H9 (cell line): Measurements from ENCODE around the gene SHISA9. TPM values are rescaled to one million over a fixed set of nuclear protein-coding genes. Genes with fewer than 3 reads are reported as not detected.

Experiments
- DNase-seq: peaks from one replicate; pipeline ENCODE4 v3.0.0-alpha.2; 2017
- H2AFZ ChIP-seq: one replicate; pipeline ENCODE4 v1.6.1; 2013; ENCODE audit warnings: mild to moderate bottlenecking, low read length, control low read depth, moderate library complexity
- H2AK5ac ChIP-seq: 2 replicates; pipeline ENCODE4 v1.6.1; 2013; ENCODE audit warnings: low read length, control low read depth, mixed read lengths; ENCODE audit not compliant: insufficient read length
- H2BK120ac ChIP-seq: one replicate; pipeline ENCODE4 v1.6.1; 2013; ENCODE audit warnings: low read depth, mild to moderate bottlenecking, low read length, control low read depth, inconsistent platforms; ENCODE audit not compliant: poor library complexity, severe bottlenecking
- H2BK12ac ChIP-seq: 2 replicates; pipeline ENCODE4 v1.6.1; 2013; ENCODE audit warnings: low read length, control low read depth, mixed read lengths, low read depth; ENCODE audit not compliant: insufficient read length
- H2BK15ac ChIP-seq: 2 replicates; pipeline ENCODE4 v1.6.1; 2013; ENCODE audit warnings: low read depth, low read length, control low read depth
- H2BK20ac ChIP-seq: one replicate; pipeline ENCODE4 v1.6.1; 2013; ENCODE audit warnings: low read depth, mild to moderate bottlenecking, low read length, control low read depth, inconsistent platforms; ENCODE audit not compliant: poor library complexity, severe bottlenecking
- H2BK5ac ChIP-seq: 2 replicates; pipeline ENCODE4 v1.6.1; 2013; ENCODE audit warnings: low read length, control low read depth, mixed read lengths; ENCODE audit not compliant: insufficient read length
- H3K14ac ChIP-seq: 2 replicates; pipeline ENCODE4 v1.6.1; 2013; ENCODE audit warnings: low read length, control low read depth; ENCODE audit not compliant: insufficient read depth
- H3K18ac ChIP-seq: 2 replicates; pipeline ENCODE4 v1.6.1; 2013; ENCODE audit warnings: low read depth, mild to moderate bottlenecking, mixed read lengths, low read length, control low read depth; ENCODE audit not compliant: insufficient read length
- H3K23ac ChIP-seq: 2 replicates; pipeline ENCODE4 v1.6.1; 2013; ENCODE audit warnings: low read length, control low read depth, mixed read lengths, low read depth; ENCODE audit not compliant: insufficient read length
- H3K23me2 ChIP-seq: 2 replicates; pipeline ENCODE4 v1.6.1; 2013; ENCODE audit warnings: low read depth, mild to moderate bottlenecking, mixed read lengths, low read length, control low read depth; ENCODE audit not compliant: insufficient read length, poor library complexity, severe bottlenecking
- H3K27ac ChIP-seq: 2 replicates; pipeline ENCODE4 v1.5.1; 2013; ENCODE audit warnings: low read length, control low read depth, mixed read lengths, low read depth; ENCODE audit not compliant: insufficient read length
- H3K27me3 ChIP-seq: 2 replicates; pipeline ENCODE4 v1.6.1; 2013; ENCODE audit warnings: low read length, control low read depth, inconsistent platforms; ENCODE audit not compliant: insufficient read depth
- H3K4ac ChIP-seq: 2 replicates; pipeline ENCODE4 v1.6.1; 2013; ENCODE audit warnings: low read depth, mild to moderate bottlenecking, control low read depth, inconsistent platforms, low read length, moderate library complexity
- H3K4me1 ChIP-seq: 2 replicates; pipeline ENCODE4 v1.6.1; 2013; ENCODE audit warnings: low read length, control low read depth, inconsistent platforms; ENCODE audit not compliant: insufficient read depth
- H3K4me2 ChIP-seq: 2 replicates; pipeline ENCODE4 v1.6.1; 2013; ENCODE audit warnings: low read length, control low read depth, mixed read lengths; ENCODE audit not compliant: insufficient read length, insufficient read depth
- H3K56ac ChIP-seq: 2 replicates; pipeline ENCODE4 v1.6.1; 2013; ENCODE audit warnings: low read depth, mild to moderate bottlenecking, mixed read lengths, low read length, control low read depth; ENCODE audit not compliant: insufficient read length
- H3K79me1 ChIP-seq: 2 replicates; pipeline ENCODE4 v1.6.1; 2013; ENCODE audit warnings: low read depth, mild to moderate bottlenecking, moderate library complexity, low read length, control low read depth, inconsistent platforms; ENCODE audit not compliant: insufficient read depth, poor library complexity, severe bottlenecking
- H3K79me2 ChIP-seq: 2 replicates; pipeline ENCODE4 v1.6.1; 2013; ENCODE audit warnings: low read length, control low read depth, inconsistent platforms; ENCODE audit not compliant: insufficient read depth
- H3K9ac ChIP-seq: 2 replicates; pipeline ENCODE4 v1.6.1; 2013; ENCODE audit warnings: low read length, control low read depth, mixed read lengths; ENCODE audit not compliant: insufficient read length; ENCODE audit errors: extremely low read depth
- H3K9me3 ChIP-seq: one replicate; pipeline ENCODE4 v1.6.1; 2013; ENCODE audit warnings: low read depth, low read length, inconsistent platforms; ENCODE audit not compliant: control insufficient read depth
- H3T11ph ChIP-seq: one replicate; pipeline ENCODE4 v1.6.1; 2013; ENCODE audit warnings: mild to moderate bottlenecking, low read length, control low read depth, inconsistent platforms
- H4K20me1 ChIP-seq: one replicate; pipeline ENCODE4 v1.6.1; 2013; ENCODE audit not compliant: control insufficient read depth, insufficient read length, insufficient read depth
- H4K5ac ChIP-seq: 2 replicates; pipeline ENCODE4 v1.6.1; 2013; ENCODE audit warnings: low read depth, mild to moderate bottlenecking, mixed read lengths, low read length, control low read depth; ENCODE audit not compliant: insufficient read length
- H4K8ac ChIP-seq: replicated peaks from 2 replicates; pipeline ENCODE4 v1.6.1; 2013; ENCODE audit warnings: low read length, control low read depth, mixed read lengths, low read depth; ENCODE audit not compliant: insufficient read length
- H4K91ac ChIP-seq: 2 replicates; pipeline ENCODE4 v1.6.1; 2013; ENCODE audit warnings: low read depth, mild to moderate bottlenecking, moderate library complexity, mixed read lengths, low read length, control low read depth; ENCODE audit not compliant: insufficient read length
- H3K27ac Mint-ChIP-seq, 3 experiments: 2 replicates in 2 of 3; 3 replicates in 1 of 3; pipeline ENCODE4 v1.8.0; 2020 to 2021; ENCODE audit warnings: mixed read lengths in 3 of 3, mild to moderate bottlenecking in 1 of 3, moderate library complexity in 1 of 3
- H3K27me3 Mint-ChIP-seq: 2 replicates; pipeline ENCODE4 v1.8.0; 2021; ENCODE audit warnings: low read depth, mild to moderate bottlenecking, moderate library complexity, mixed read lengths
- H3K36me3 Mint-ChIP-seq, 3 experiments: 2 replicates in 2 of 3; 3 replicates in 1 of 3; pipeline ENCODE4 v1.8.0; 2020 to 2021; ENCODE audit warnings: low read depth in 3 of 3, mixed read lengths in 3 of 3; ENCODE audit not compliant: insufficient read depth in 1 of 3
- H3K4me1 Mint-ChIP-seq, 2 experiments: 2 replicates each; pipeline ENCODE4 v1.8.0; 2020; ENCODE audit warnings: mixed read lengths in 2 of 2
- H3K4me3 Mint-ChIP-seq, 2 experiments: 2 replicates in 1 of 2; 3 replicates in 1 of 2; pipeline ENCODE4 v1.8.0; 2020 to 2021; ENCODE audit warnings: mild to moderate bottlenecking in 2 of 2, mixed read lengths in 2 of 2, moderate library complexity in 1 of 2
- H3K9me3 Mint-ChIP-seq, 2 experiments: 2 replicates in 1 of 2; 3 replicates in 1 of 2; pipeline ENCODE4 v1.8.0; 2020; ENCODE audit warnings: mild to moderate bottlenecking in 2 of 2, mixed read lengths in 2 of 2, moderate library complexity in 1 of 2
- WGBS: extraction: QIAGEN DNeasy Blood & Tissue Kit; methylation state at CpG from one replicate; pipeline ENCODE4 v1.1.7; 2013; ENCODE audit warnings: missing lambda C conversion rate, low lambda C conversion rate, mixed read lengths; ENCODE audit not compliant: insufficient read length; ENCODE audit errors: extremely low coverage; 5-methylcytosine and 5-hydroxymethylcytosine counted together
- total RNA-seq: library from RNA; stranded (reverse); gene quantifications from 2 replicates; pipeline ENCODE4 v1.2.1, GENCODE V29; 2021
- TF ChIP-seq, protein P1 (sequence below): fragments of 200-600 bp; sonication (generic); conservative IDR thresholded peaks from 3 replicates; pipeline ENCODE4 v1.8.0; 2021; ENCODE audit warnings: antibody characterized with exemption, mild to moderate bottlenecking

The SHISA9 gene
- total RNA-seq, 1 experiment from 2014 or later = 7.0 TPM

DNA sequence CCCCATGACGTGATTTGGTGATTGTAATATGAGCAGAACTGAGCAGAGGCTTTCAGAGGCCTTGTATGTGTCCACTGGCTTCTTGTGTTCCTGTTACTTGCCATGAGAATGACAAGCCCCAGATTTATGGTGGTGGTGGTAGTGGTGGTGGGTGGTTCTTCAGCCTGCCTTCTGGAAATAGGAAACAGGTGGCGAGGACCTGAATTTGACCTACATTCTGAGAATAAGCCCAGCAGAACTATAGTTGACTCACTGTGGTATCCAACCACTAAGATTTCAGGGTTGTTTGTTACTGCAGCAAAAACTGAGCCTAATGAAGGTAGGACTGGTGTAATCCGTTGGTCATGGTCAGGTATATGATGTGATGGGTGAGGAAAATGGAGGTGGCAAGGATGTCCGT, 93.0 kb downstream of the SHISA9 start:
- H3K56ac ChIP-seq = no peak overlapping the region
- Mint-ChIP-seq H3K4me3 (no peak overlapping the region), H3K9me3 (no peaks in the 10 kb centered on the region), H3K27ac (peak overlapping the region in 1 of 3 experiments; percentile 15; a peak in 1 of 7 replicates), H3K4me1 (peaks cover 7 to 13% of the 10 kb centered on the region in 2 experiments), H3K36me3 (no peaks in the 10 kb centered on the region; a peak in 1 of 7 replicates), H3K27me3 (no peaks in the 10 kb centered on the region; the same call in 1 of the 2 replicates)
- H3K4ac ChIP-seq = no peak overlapping the region
- no peaks in the 10 kb centered on the region for H3K23me2 ChIP-seq
- no peak overlapping the region for H4K91ac ChIP-seq
- no peak for DNase-seq
- no peak overlapping the region for H3T11ph ChIP-seq
- TF ChIP-seq, protein P1, sequence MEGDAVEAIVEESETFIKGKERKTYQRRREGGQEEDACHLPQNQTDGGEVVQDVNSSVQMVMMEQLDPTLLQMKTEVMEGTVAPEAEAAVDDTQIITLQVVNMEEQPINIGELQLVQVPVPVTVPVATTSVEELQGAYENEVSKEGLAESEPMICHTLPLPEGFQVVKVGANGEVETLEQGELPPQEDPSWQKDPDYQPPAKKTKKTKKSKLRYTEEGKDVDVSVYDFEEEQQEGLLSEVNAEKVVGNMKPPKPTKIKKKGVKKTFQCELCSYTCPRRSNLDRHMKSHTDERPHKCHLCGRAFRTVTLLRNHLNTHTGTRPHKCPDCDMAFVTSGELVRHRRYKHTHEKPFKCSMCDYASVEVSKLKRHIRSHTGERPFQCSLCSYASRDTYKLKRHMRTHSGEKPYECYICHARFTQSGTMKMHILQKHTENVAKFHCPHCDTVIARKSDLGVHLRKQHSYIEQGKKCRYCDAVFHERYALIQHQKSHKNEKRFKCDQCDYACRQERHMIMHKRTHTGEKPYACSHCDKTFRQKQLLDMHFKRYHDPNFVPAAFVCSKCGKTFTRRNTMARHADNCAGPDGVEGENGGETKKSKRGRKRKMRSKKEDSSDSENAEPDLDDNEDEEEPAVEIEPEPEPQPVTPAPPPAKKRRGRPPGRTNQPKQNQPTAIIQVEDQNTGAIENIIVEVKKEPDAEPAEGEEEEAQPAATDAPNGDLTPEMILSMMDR = no peak
- H4K8ac ChIP-seq = no peak overlapping the region
- no peak overlapping the region for H2BK5ac ChIP-seq
- H3K9ac ChIP-seq = no peak overlapping the region
- H3K23ac ChIP-seq = no peak overlapping the region
- no CpG with 5 or more reads among the region's 4 CpGs for WGBS
- H2BK120ac ChIP-seq = no peak overlapping the region
- no peak overlapping the region for H3K4me2 ChIP-seq
- H3K14ac ChIP-seq = no peak overlapping the region
- H2BK12ac ChIP-seq = no peak overlapping the region
- no peaks in the 10 kb centered on the region for H3K79me1 ChIP-seq
- no peaks in the 10 kb centered on the region for H4K20me1 ChIP-seq
- no peak overlapping the region for H3K27ac ChIP-seq
- H2AFZ ChIP-seq = no peak overlapping the region
- H3K79me2 ChIP-seq = peaks cover 3% of the 10 kb centered on the region; the same call in 1 of the 2 replicates
- no peaks in the 10 kb centered on the region for H3K27me3 ChIP-seq
- no peak overlapping the region for H2BK20ac ChIP-seq
- no peak overlapping the region for H4K5ac ChIP-seq
- no peak overlapping the region for H3K18ac ChIP-seq
- no peak overlapping the region for H2AK5ac ChIP-seq
- H3K4me1 ChIP-seq = peaks cover 3% of the 10 kb centered on the region
- H2BK15ac ChIP-seq = no peak overlapping the region
- no peaks in the 10 kb centered on the region for H3K9me3 ChIP-seq
